Measurements from ENCODE around the gene HLA-A.

The HLA-A gene

GRCh38 chr6:29945281-29945820, 3.0 kb downstream of the HLA-A start:
- DNase-seq (ENCODE audit: low read depth), result no peak
- H3K4me3 ChIP-seq (ENCODE audit: low read depth, low read length), result no peak overlapping the region

GRCh38 chr6:29946223-29947076, 4.1 kb downstream of the HLA-A start:
- TF ChIP-seq MAX (IDR thresholded peaks at IDR 0.05; ENCODE audit: low read depth, low read length), result no peak
- no peak for TF ChIP-seq POLR2A (IDR thresholded peaks at IDR 0.05; ENCODE audit: extremely low read depth, insufficient read length)
- no peak for TF ChIP-seq CTCF (IDR thresholded peaks at IDR 0.05; ENCODE audit: low read depth, low read length)
- TF ChIP-seq MYC (IDR thresholded peaks at IDR 0.05; ENCODE audit: low read depth, low read length), result no peak
- no peak for DNase-seq (ENCODE audit: low read depth)
- no peak overlapping the region for H3K4me3 ChIP-seq (ENCODE audit: low read depth, low read length)

More at GRCh38 chr6:29945281-29945820, 3.0 kb downstream of the HLA-A start:
- TF ChIP-seq MAX (IDR thresholded peaks at IDR 0.05; ENCODE audit: low read depth, low read length), result no peak
- no peak for TF ChIP-seq MYC (IDR thresholded peaks at IDR 0.05; ENCODE audit: low read depth, low read length)
- no peak for TF ChIP-seq POLR2A (IDR thresholded peaks at IDR 0.05; ENCODE audit: extremely low read depth, insufficient read length)
- TF ChIP-seq CTCF (IDR thresholded peaks at IDR 0.05; ENCODE audit: low read depth, low read length), result no peak

GRCh38 chr6:29947077-29947980, 5.0 kb downstream of the HLA-A start:
- TF ChIP-seq MYC (IDR thresholded peaks at IDR 0.05; ENCODE audit: low read depth, low read length) (no peak), POLR2A (IDR thresholded peaks at IDR 0.05; ENCODE audit: extremely low read depth, insufficient read length) (no peak), CTCF (IDR thresholded peaks at IDR 0.05; ENCODE audit: low read depth, low read length) (no peak), MAX (IDR thresholded peaks at IDR 0.05; ENCODE audit: low read depth, low read length) (no peak)
- H3K4me3 ChIP-seq (ENCODE audit: low read depth, low read length), result no peak overlapping the region
- no peak for DNase-seq (ENCODE audit: low read depth)

- TF ChIP-seq MAX (IDR thresholded peaks at IDR 0.05; ENCODE audit: low read depth, low read length) (no peak), POLR2A (IDR thresholded peaks at IDR 0.05; ENCODE audit: extremely low read depth, insufficient read length) (no peak), MYC (IDR thresholded peaks at IDR 0.05; ENCODE audit: low read depth, low read length) (no peak), CTCF (IDR thresholded peaks at IDR 0.05; ENCODE audit: low read depth, low read length) (no peak)
- no peak overlapping the region for H3K4me3 ChIP-seq (ENCODE audit: low read depth, low read length)
- no peak for DNase-seq (ENCODE audit: low read depth)
Measured at GRCh38 chr6:29948277-29948676, 5.9 kb downstream of the HLA-A start.

GRCh38 chr6:29949934-29950333, 7.6 kb downstream of the HLA-A start:
- TF ChIP-seq CTCF (IDR thresholded peaks at IDR 0.05; ENCODE audit: low read depth, low read length) (no peak), MYC (IDR thresholded peaks at IDR 0.05; ENCODE audit: low read depth, low read length) (no peak), MAX (IDR thresholded peaks at IDR 0.05; ENCODE audit: low read depth, low read length) (no peak), POLR2A (IDR thresholded peaks at IDR 0.05; ENCODE audit: extremely low read depth, insufficient read length) (no peak)
- DNase-seq (ENCODE audit: low read depth), result no peak
- H3K4me3 ChIP-seq (ENCODE audit: low read depth, low read length), result no peak overlapping the region
